ENCODE results near the gene ADSS1. TPM values are rescaled to one million over a fixed set of nuclear protein-coding genes. Genes with fewer than 3 reads are reported as not detected.

The ADSS1 gene
- total and polyA plus RNA-seq, 2 experiments from 2014 or later, result 3.8 to 7.6 TPM

- H4K20me1 ChIP-seq (ENCODE audit: insufficient read depth, poor library complexity, severe bottlenecking), result no peaks in the 10 kb centered on the region
- no peaks in the 10 kb centered on the region for H3K27me3 ChIP-seq
- peak overlapping the region; percentile 95 for H3K27ac ChIP-seq
- H3K9me3 ChIP-seq (ENCODE audit: low read depth), result no peaks in the 10 kb centered on the region
- DNase-seq (ENCODE audit: low spot score), result peak; percentile 84
- peak overlapping the region; percentile 50 for H2AFZ ChIP-seq
- H3K36me3 ChIP-seq (replicated peaks; ENCODE audit: insufficient read depth, low read depth), result no peaks in the 10 kb centered on the region
- peak overlapping the region; percentile 70 for H3K4me2 ChIP-seq
- H3K4me1 ChIP-seq (ENCODE audit: insufficient read depth), result peaks cover 62% of the 10 kb centered on the region
- no peak for TF ChIP-seq CTCF (IDR thresholded peaks at IDR 0.05; ENCODE audit: poor library complexity)
- no peak for TF ChIP-seq EZH2 (IDR thresholded peaks at IDR 0.05; ENCODE audit: borderline replicate concordance)
- TF ChIP-seq EZH2phosphoT487 (IDR thresholded peaks at IDR 0.05; ENCODE audit: low read depth, severe bottlenecking, unreplicated experiment), result no peak
- no peak overlapping the region for H3K4me3 ChIP-seq
- WGBS (ENCODE audit: low lambda C conversion rate, missing lambda C conversion rate), result 31% methylated on average over 10 of the region's 11 CpGs
- H3K9me2 ChIP-seq (replicated peaks; ENCODE audit: insufficient read depth), result no peaks in the 10 kb centered on the region
- no peaks in the 10 kb centered on the region for H3K79me2 ChIP-seq
These were observed 42.3 kb upstream of the ADSS1 start for GRCh38 chr14:104681689-104682074.

GRCh38 chr14:104682107-104682593 lies 41.9 kb upstream of the ADSS1 start:
- H3K4me1 ChIP-seq (ENCODE audit: insufficient read depth), result peaks cover 62% of the 10 kb centered on the region
- TF ChIP-seq CTCF (IDR thresholded peaks at IDR 0.05; ENCODE audit: poor library complexity) (no peak), EZH2phosphoT487 (IDR thresholded peaks at IDR 0.05; ENCODE audit: low read depth, severe bottlenecking, unreplicated experiment) (no peak), EZH2 (IDR thresholded peaks at IDR 0.05; ENCODE audit: borderline replicate concordance) (no peak)
- WGBS (ENCODE audit: low lambda C conversion rate, missing lambda C conversion rate), result 44% methylated on average over 11 of the region's 12 CpGs

GRCh38 chr14:104683653-104684448 lies 40.2 kb upstream of the ADSS1 start:
- TF ChIP-seq EZH2phosphoT487 (IDR thresholded peaks at IDR 0.05; ENCODE audit: low read depth, severe bottlenecking, unreplicated experiment), result no peak
- no peak for TF ChIP-seq EZH2 (IDR thresholded peaks at IDR 0.05; ENCODE audit: borderline replicate concordance)
- TF ChIP-seq CTCF (IDR thresholded peaks at IDR 0.05; ENCODE audit: poor library complexity), result no peak
- Histone ChIP-seq H3K4me2 (no peak overlapping the region), H3K27me3 (no peaks in the 10 kb centered on the region), H2AFZ (no peak overlapping the region), H3K4me1 (ENCODE audit: insufficient read depth) (peaks cover 64% of the 10 kb centered on the region), H3K27ac (no peak overlapping the region), H3K79me2 (no peaks in the 10 kb centered on the region), H3K36me3 (replicated peaks; ENCODE audit: insufficient read depth, low read depth) (no peaks in the 10 kb centered on the region), H3K9me2 (replicated peaks; ENCODE audit: insufficient read depth) (no peaks in the 10 kb centered on the region), H3K4me3 (no peak overlapping the region), H3K9me3 (ENCODE audit: low read depth) (no peaks in the 10 kb centered on the region), H4K20me1 (ENCODE audit: insufficient read depth, poor library complexity, severe bottlenecking) (no peaks in the 10 kb centered on the region)
- 85% methylated on average over 22 of the region's 22 CpGs for WGBS (ENCODE audit: low lambda C conversion rate, missing lambda C conversion rate)
- DNase-seq (ENCODE audit: low spot score), result no peak

More at GRCh38 chr14:104682107-104682593, 41.9 kb upstream of the ADSS1 start:
- no peak for DNase-seq (ENCODE audit: low spot score)
- Histone ChIP-seq H3K27me3 (no peaks in the 10 kb centered on the region), H3K79me2 (no peaks in the 10 kb centered on the region), H3K36me3 (replicated peaks; ENCODE audit: insufficient read depth, low read depth) (no peaks in the 10 kb centered on the region), H4K20me1 (ENCODE audit: insufficient read depth, poor library complexity, severe bottlenecking) (no peaks in the 10 kb centered on the region), H3K27ac (peak overlapping the region; percentile 95), H3K9me2 (replicated peaks; ENCODE audit: insufficient read depth) (no peaks in the 10 kb centered on the region), H3K4me3 (no peak overlapping the region), H3K4me2 (peak overlapping the region; percentile 70), H3K9me3 (ENCODE audit: low read depth) (no peaks in the 10 kb centered on the region), H2AFZ (peak overlapping the region; percentile 50)

Measured in hepatocyte (in vitro differentiated cells).